Fibroblast of villous mesenchyme (primary cell): ENCODE data around the gene PITX3. TPM values are rescaled to one million over a fixed set of nuclear protein-coding genes. Genes with fewer than 3 reads are reported as not detected.

Source experiments
- DNase-seq: peaks from one replicate; pipeline ENCODE4 v3.0.0-alpha.2; 2010; ENCODE audit warnings: low read depth
- H3K4me3 ChIP-seq: 2 replicates; pipeline ENCODE4 v1.5.1; 2011; ENCODE audit warnings: low read depth, mild to moderate bottlenecking, low read length
- total RNA-seq: library from RNA; depleted of rRNA; stranded (reverse); fragments of >200 nt; gene quantifications from 2 replicates; pipeline ENCODE4 v1.2.3, GENCODE V29; 2012
- TF ChIP-seq, protein P1 (sequence below): IDR thresholded peaks from 2 replicates; pipeline ENCODE4 v1.5.1; 2012; ENCODE audit warnings: low read depth, mild to moderate bottlenecking, low read length; ENCODE audit not compliant: insufficient read depth

PITX3 gene
- under 0.01 TPM in 1 of 2 replicates, not detected in the other for total RNA-seq

- peak within 1 kb of the TSS; percentile 70 for H3K4me3 ChIP-seq
- TF ChIP-seq, protein P1, sequence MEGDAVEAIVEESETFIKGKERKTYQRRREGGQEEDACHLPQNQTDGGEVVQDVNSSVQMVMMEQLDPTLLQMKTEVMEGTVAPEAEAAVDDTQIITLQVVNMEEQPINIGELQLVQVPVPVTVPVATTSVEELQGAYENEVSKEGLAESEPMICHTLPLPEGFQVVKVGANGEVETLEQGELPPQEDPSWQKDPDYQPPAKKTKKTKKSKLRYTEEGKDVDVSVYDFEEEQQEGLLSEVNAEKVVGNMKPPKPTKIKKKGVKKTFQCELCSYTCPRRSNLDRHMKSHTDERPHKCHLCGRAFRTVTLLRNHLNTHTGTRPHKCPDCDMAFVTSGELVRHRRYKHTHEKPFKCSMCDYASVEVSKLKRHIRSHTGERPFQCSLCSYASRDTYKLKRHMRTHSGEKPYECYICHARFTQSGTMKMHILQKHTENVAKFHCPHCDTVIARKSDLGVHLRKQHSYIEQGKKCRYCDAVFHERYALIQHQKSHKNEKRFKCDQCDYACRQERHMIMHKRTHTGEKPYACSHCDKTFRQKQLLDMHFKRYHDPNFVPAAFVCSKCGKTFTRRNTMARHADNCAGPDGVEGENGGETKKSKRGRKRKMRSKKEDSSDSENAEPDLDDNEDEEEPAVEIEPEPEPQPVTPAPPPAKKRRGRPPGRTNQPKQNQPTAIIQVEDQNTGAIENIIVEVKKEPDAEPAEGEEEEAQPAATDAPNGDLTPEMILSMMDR = peak; percentile 3
- peak; percentile 94 for DNase-seq
These were observed at the start of gene PITX3 for GRCh38 chr10:102241444-102242117. Gene PITX3 (minus strand): TSS chr10:102241512. CDS start chr10:102232080, 9,432 bp downstream.

DNA sequence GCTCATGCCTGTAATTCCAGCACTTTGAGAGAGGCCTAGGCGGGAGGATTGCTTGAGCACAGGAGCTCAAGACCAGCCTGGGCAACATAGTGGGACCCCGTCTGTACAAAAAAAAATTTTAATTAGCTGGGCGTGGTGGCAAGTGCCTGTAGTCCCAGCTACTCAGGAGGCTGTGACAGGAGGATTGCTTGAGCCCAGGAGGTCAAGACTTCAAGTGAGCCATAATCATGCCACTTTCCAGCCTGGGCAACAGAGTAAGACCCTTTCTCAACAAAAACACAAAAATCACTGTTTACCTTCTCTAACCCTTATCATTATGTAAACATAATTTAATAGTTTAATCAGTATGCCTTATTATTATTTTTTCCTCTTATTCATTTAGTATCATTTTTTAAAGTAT lies 48.5 kb upstream of the PITX3 start:
- TF ChIP-seq, protein P1 = no peak
- no peak overlapping the region for H3K4me3 ChIP-seq
- no peak for DNase-seq

DNA sequence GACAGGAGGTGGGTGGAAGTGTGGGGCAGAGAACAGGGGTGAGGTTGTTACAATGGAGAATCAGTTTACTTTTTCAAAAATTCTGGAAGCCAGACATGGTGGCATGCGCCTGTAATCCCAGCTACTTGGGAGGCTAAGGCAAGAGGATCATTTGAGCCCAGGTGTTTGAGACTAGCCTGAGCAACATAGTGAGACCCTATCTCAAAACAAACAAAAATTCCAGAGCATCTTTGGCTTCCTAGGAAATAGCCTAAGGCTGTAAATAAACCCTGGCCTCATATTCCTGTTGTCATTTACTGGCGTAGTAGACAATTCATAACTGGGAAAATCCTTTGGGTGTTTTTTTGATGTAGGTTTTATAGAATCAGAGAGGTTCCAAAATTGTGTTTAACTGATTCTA lies 48.0 kb upstream of the PITX3 start:
- TF ChIP-seq, protein P1 = no peak
- DNase-seq = no peak
- no peak overlapping the region for H3K4me3 ChIP-seq

GRCh38 chr10:102287991-102288390 lies 46.7 kb upstream of the PITX3 start:
- no peak overlapping the region for H3K4me3 ChIP-seq
- TF ChIP-seq, protein P1 = no peak
- DNase-seq = no peak

DNA sequence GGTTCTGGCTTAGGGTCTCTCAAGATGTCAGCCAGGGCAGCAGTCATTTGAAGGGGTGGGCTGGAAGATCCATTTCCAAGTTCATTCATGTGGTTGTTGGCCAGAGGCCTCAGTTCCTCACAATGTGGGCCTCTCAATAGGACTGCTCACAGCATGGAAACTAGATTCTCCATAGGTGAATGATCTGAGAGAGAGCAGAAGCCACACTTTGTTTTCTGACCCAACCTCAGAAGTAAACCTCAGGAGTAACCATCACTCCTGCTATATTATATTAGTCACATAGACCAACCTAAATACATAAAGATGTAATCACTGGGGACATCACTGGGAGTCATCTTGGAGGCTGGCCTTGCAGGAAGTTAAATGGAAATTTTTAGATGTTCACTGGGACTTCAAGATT lies 46.2 kb upstream of the PITX3 start:
- no peak for DNase-seq
- TF ChIP-seq, protein P1 = no peak

GRCh38 chr10:102286216-102286615 lies 44.9 kb upstream of the PITX3 start:
- H3K4me3 ChIP-seq = no peak overlapping the region
- TF ChIP-seq, protein P1 = no peak
- DNase-seq = no peak

More for the DNA sequence above, 46.2 kb upstream of the PITX3 start:
- H3K4me3 ChIP-seq = no peak overlapping the region

GRCh38 chr10:102285133-102285532 lies 43.8 kb upstream of the PITX3 start:
- DNase-seq = no peak
- H3K4me3 ChIP-seq = no peak overlapping the region
- TF ChIP-seq, protein P1 = no peak
